ENCODE measurements around the gene LGR5. TPM values are rescaled to one million over a fixed set of nuclear protein-coding genes. Genes with fewer than 3 reads are reported as not detected.

The LGR5 gene
- total and polyA plus RNA-seq, 2 of the 13 experiments (the other 11 are each of a cell fraction or from before 2014, with no cell fraction given), result 37.0 to 121 TPM

DNA sequence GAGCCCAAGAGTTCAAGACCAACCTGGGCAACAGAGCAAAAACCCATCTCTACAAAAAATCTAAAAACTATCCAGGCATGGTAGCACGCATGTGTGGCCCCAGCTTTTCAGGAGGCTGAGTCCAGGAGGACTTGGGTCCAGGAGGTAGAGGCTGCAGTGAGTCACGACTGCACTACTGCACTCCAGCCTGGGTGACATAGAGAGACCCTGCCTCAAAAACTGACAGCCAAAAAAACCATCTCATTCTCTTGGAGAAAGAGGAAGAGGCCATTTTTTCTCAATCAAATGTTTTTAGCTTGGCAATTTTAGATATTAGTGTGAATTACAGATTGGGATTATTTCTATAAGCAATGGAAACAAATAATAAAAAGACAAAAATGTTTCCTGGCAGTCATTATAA lies 185.9 kb downstream of the LGR5 start (continued):
- TF ChIP-seq TOE1 (CRISPR knock-in tag; IDR thresholded peaks at IDR 0.05) (no peak), ZNF7 (CRISPR knock-in tag; IDR thresholded peaks at IDR 0.05) (no peak), ZNF572 (CRISPR knock-in tag; IDR thresholded peaks at IDR 0.05) (no peak), NCOA2 (CRISPR knock-in tag; IDR thresholded peaks at IDR 0.05) (no peak), NR2C2 (CRISPR knock-in tag; IDR thresholded peaks at IDR 0.05; ENCODE audit: borderline replicate concordance) (no peak), MIER2 (CRISPR knock-in tag; IDR thresholded peaks at IDR 0.05) (no peak)
- TF ChIP-seq, protein P1, sequence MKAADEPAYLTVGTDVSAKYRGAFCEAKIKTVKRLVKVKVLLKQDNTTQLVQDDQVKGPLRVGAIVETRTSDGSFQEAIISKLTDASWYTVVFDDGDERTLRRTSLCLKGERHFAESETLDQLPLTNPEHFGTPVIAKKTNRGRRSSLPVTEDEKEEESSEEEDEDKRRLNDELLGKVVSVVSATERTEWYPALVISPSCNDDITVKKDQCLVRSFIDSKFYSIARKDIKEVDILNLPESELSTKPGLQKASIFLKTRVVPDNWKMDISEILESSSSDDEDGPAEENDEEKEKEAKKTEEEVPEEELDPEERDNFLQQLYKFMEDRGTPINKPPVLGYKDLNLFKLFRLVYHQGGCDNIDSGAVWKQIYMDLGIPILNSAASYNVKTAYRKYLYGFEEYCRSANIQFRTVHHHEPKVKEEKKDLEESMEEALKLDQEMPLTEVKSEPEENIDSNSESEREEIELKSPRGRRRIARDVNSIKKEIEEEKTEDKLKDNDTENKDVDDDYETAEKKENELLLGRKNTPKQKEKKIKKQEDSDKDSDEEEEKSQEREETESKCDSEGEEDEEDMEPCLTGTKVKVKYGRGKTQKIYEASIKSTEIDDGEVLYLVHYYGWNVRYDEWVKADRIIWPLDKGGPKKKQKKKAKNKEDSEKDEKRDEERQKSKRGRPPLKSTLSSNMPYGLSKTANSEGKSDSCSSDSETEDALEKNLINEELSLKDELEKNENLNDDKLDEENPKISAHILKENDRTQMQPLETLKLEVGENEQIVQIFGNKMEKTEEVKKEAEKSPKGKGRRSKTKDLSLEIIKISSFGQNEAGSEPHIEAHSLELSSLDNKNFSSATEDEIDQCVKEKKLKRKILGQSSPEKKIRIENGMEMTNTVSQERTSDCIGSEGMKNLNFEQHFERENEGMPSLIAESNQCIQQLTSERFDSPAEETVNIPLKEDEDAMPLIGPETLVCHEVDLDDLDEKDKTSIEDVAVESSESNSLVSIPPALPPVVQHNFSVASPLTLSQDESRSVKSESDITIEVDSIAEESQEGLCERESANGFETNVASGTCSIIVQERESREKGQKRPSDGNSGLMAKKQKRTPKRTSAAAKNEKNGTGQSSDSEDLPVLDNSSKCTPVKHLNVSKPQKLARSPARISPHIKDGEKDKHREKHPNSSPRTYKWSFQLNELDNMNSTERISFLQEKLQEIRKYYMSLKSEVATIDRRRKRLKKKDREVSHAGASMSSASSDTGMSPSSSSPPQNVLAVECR (CRISPR knock-in tag; IDR thresholded peaks at IDR 0.05; ENCODE audit: borderline replicate concordance), result no peak
- TF ChIP-seq, protein P2, sequence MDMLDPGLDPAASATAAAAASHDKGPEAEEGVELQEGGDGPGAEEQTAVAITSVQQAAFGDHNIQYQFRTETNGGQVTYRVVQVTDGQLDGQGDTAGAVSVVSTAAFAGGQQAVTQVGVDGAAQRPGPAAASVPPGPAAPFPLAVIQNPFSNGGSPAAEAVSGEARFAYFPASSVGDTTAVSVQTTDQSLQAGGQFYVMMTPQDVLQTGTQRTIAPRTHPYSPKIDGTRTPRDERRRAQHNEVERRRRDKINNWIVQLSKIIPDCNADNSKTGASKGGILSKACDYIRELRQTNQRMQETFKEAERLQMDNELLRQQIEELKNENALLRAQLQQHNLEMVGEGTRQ (IDR thresholded peaks at IDR 0.05; ENCODE audit: low read depth, low read length), result no peak
- TF ChIP-seq, protein P2 (CRISPR knock-in tag; IDR thresholded peaks at IDR 0.05; ENCODE audit: borderline replicate concordance), result no peak
- TF ChIP-seq, protein P3, sequence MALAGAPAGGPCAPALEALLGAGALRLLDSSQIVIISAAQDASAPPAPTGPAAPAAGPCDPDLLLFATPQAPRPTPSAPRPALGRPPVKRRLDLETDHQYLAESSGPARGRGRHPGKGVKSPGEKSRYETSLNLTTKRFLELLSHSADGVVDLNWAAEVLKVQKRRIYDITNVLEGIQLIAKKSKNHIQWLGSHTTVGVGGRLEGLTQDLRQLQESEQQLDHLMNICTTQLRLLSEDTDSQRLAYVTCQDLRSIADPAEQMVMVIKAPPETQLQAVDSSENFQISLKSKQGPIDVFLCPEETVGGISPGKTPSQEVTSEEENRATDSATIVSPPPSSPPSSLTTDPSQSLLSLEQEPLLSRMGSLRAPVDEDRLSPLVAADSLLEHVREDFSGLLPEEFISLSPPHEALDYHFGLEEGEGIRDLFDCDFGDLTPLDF (CRISPR knock-in tag; IDR thresholded peaks at IDR 0.05), result no peak
